Measurements from ENCODE around the gene CD207. TPM values are rescaled to one million over a fixed set of nuclear protein-coding genes. Genes with fewer than 3 reads are reported as not detected.

Gene CD207
- total RNA-seq, 1 experiment from 2014 or later, result not detected

DNA sequence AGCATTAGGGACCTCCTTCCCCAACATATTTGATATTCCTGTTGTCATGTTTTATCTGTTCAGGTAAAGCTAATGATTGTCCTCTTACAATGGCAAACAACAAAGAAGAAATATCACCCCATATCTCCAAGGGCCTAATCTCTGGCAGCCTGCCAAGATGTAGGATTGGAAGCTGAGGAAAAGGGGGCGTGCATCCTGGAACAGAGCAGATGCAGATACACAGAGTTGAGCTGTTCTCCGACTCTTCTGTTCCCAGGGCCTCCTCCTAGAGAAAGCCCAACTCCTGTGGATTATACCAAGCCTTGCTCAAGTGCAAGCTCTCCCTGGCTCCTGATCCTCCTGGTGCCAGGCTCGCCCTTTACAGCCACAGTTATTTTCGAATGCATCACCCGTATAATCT, 35.2 kb upstream of the CD207 start:
- H3K36me3 Mint-ChIP-seq (ENCODE audit: insufficient read depth, unreplicated experiment), result no peaks in the 10 kb centered on the region
- intact Hi-C loops (cut with micrococcal nuclease; ENCODE audit: unreplicated experiment), result loop anchor here (1.0 to 2.0 kb wide), 2 partner anchors 50 to 77 kb away; no protein-coding TSS in a partner anchor
- H3K4me1 Mint-ChIP-seq (ENCODE audit: low read depth, unreplicated experiment), result peaks cover 9% of the 10 kb centered on the region
- CTCF ChIA-PET, result interaction anchor here (1.5 to 1.9 kb wide), 2 partner anchors 50 to 78 kb away, joined by 6 to 10 read pairs; no protein-coding TSS in a partner anchor
- no peak overlapping the region for H3K4me3 Mint-ChIP-seq (ENCODE audit: low read depth, unreplicated experiment)
- H3K27ac Mint-ChIP-seq (ENCODE audit: unreplicated experiment), result no peak overlapping the region
- BruUV-seq (replicated peaks), result no TSS peak
- H3K27me3 Mint-ChIP-seq (ENCODE audit: unreplicated experiment), result peaks cover 49% of the 10 kb centered on the region
- no peak for DNase-seq
- TF ChIP-seq, protein P1, sequence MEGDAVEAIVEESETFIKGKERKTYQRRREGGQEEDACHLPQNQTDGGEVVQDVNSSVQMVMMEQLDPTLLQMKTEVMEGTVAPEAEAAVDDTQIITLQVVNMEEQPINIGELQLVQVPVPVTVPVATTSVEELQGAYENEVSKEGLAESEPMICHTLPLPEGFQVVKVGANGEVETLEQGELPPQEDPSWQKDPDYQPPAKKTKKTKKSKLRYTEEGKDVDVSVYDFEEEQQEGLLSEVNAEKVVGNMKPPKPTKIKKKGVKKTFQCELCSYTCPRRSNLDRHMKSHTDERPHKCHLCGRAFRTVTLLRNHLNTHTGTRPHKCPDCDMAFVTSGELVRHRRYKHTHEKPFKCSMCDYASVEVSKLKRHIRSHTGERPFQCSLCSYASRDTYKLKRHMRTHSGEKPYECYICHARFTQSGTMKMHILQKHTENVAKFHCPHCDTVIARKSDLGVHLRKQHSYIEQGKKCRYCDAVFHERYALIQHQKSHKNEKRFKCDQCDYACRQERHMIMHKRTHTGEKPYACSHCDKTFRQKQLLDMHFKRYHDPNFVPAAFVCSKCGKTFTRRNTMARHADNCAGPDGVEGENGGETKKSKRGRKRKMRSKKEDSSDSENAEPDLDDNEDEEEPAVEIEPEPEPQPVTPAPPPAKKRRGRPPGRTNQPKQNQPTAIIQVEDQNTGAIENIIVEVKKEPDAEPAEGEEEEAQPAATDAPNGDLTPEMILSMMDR (IDR thresholded peaks at IDR 0.05; ENCODE audit: unreplicated experiment), result no peak
- no peaks in the 10 kb centered on the region for H3K9me3 Mint-ChIP-seq (ENCODE audit: low read depth, unreplicated experiment)

DNA sequence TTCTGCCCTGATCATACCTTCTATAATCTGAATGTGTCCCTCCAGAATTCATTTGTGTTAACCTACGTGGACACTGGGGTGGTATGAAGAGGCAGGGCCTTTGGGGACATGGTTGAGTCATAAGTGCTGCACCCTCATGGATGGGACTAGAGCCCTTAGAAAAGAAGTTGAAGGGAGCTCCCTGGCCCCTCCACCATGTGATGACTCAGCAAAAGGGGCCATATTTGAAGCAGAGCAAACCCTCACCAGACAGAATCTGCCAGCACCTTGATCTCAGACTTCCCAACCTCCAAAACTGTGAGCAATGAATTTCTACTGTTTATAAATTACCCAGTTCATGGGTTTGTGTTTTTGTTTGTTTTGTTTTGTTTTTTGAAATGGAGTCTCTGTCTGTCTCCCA, 33.4 kb upstream of the CD207 start:
- Mint-ChIP-seq H3K9me3 (ENCODE audit: low read depth, unreplicated experiment) (no peaks in the 10 kb centered on the region), H3K4me1 (ENCODE audit: low read depth, unreplicated experiment) (peaks cover 9% of the 10 kb centered on the region), H3K4me3 (ENCODE audit: low read depth, unreplicated experiment) (no peak overlapping the region), H3K27me3 (ENCODE audit: unreplicated experiment) (peaks cover 46% of the 10 kb centered on the region), H3K36me3 (ENCODE audit: insufficient read depth, unreplicated experiment) (no peaks in the 10 kb centered on the region), H3K27ac (ENCODE audit: unreplicated experiment) (no peak overlapping the region)
- CTCF ChIA-PET, result interaction anchor here (0.6 kb wide), 1 partner anchor 67 kb away, joined by 3 read pairs; the partner anchor contains the start of gene ATP6V1B1
- no peak for DNase-seq
- intact Hi-C loops (cut with micrococcal nuclease; ENCODE audit: unreplicated experiment), result no loop called here
- TF ChIP-seq, protein P1 (IDR thresholded peaks at IDR 0.05; ENCODE audit: unreplicated experiment), result no peak
- BruUV-seq (replicated peaks), result no TSS peak

DNA sequence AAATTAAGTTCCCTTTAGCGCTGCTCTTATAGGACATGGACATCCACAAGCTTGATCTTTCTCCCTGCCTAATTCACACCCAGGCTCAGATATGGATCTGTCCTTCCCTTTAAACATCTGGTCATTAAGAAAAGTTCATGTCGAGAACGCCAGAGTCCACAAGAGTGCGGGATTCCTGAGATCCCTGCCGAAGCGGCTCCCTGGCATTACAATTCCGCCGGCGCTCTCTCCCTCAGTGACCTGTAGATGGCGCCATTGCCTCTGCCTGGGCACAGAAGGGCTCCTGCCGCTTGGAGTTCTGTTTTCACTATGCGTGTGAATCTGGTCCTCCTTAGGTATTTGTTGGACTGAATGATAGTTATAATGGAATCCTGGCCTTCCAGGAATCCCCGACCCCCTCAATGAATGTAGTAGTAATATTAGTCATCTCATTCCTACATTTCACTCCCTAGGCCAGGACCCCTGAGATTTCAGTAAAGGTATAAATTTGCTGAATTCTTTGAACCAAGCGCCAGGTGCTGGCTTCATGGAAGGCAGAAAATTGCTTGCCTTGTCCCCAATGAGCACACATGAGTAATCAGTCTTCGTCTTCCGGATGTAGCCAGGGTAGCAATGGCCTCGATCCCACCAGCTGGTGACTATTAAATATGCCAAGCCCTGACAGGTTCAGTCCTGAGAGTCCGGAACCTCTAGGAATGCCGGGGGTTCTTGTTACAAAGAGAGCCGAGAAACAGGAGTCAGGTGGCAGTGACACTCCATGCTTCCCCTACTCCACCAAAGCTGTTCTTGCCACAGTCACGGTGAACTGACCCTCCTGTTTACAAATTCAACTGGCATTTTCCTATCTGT, 26.4 kb upstream of the CD207 start:
- H3K27me3 Mint-ChIP-seq (ENCODE audit: unreplicated experiment), result peaks cover 85% of the 10 kb centered on the region
- no peak overlapping the region for H3K27ac Mint-ChIP-seq (ENCODE audit: unreplicated experiment)
- CTCF ChIA-PET, result no interaction called here

GRCh38 chr2:70855667-70856066, 20.1 kb upstream of the CD207 start:
- H3K4me1 Mint-ChIP-seq (ENCODE audit: low read depth, unreplicated experiment), result no peaks in the 10 kb centered on the region
- no TSS peak for BruUV-seq (replicated peaks)
- H3K36me3 Mint-ChIP-seq (ENCODE audit: insufficient read depth, unreplicated experiment), result no peaks in the 10 kb centered on the region
- H3K4me3 Mint-ChIP-seq (ENCODE audit: low read depth, unreplicated experiment), result no peak overlapping the region
- TF ChIP-seq, protein P1 (IDR thresholded peaks at IDR 0.05; ENCODE audit: unreplicated experiment), result no peak
- no peak for DNase-seq
- no peak overlapping the region for H3K27ac Mint-ChIP-seq (ENCODE audit: unreplicated experiment)
- CTCF ChIA-PET, result no interaction called here
- intact Hi-C loops (cut with micrococcal nuclease; ENCODE audit: unreplicated experiment), result no loop called here
- H3K27me3 Mint-ChIP-seq (ENCODE audit: unreplicated experiment), result peaks cover 99% of the 10 kb centered on the region
- H3K9me3 Mint-ChIP-seq (ENCODE audit: low read depth, unreplicated experiment), result no peaks in the 10 kb centered on the region

More for the DNA sequence above, 26.4 kb upstream of the CD207 start:
- no peaks in the 10 kb centered on the region for H3K9me3 Mint-ChIP-seq (ENCODE audit: low read depth, unreplicated experiment)
- peak; percentile 85 for DNase-seq
- no TSS peak for BruUV-seq (replicated peaks)
- peaks cover 8% of the 10 kb centered on the region for H3K4me1 Mint-ChIP-seq (ENCODE audit: low read depth, unreplicated experiment)
- TF ChIP-seq, protein P1 (IDR thresholded peaks at IDR 0.05; ENCODE audit: unreplicated experiment), result peak; percentile 89
- H3K4me3 Mint-ChIP-seq (ENCODE audit: low read depth, unreplicated experiment), result no peak overlapping the region
- intact Hi-C loops (cut with micrococcal nuclease; ENCODE audit: unreplicated experiment), result loop anchor here (2.0 to 5.0 kb wide), 3 partner anchors 75 to 205 kb away; no protein-coding TSS in a partner anchor
- no peaks in the 10 kb centered on the region for H3K36me3 Mint-ChIP-seq (ENCODE audit: insufficient read depth, unreplicated experiment)

Data from Calu3 (cell line).